ENCODE results near the gene SLC22A13.

Gene SLC22A13

GRCh38 chr3:38266810-38267209 lies 1.2 kb downstream of the SLC22A13 start:
- no peak overlapping the region for H3K4me3 ChIP-seq (ENCODE audit: low read length)
- no peaks in the 10 kb centered on the region for H3K27me3 ChIP-seq (ENCODE audit: control insufficient read depth, insufficient read depth, low read length)
- H3K9me3 ChIP-seq (ENCODE audit: control insufficient read depth, low read depth, low read length), result no peaks in the 10 kb centered on the region
- no peaks in the 10 kb centered on the region for H3K36me3 ChIP-seq (ENCODE audit: control insufficient read depth, low read depth, low read length)
- H3K9ac ChIP-seq (ENCODE audit: low read length), result no peak overlapping the region
- no peak overlapping the region for H3K27ac ChIP-seq (ENCODE audit: low read length)
- H3K4me1 ChIP-seq (ENCODE audit: control insufficient read depth, low read depth, low read length), result peaks cover 12% of the 10 kb centered on the region

GRCh38 chr3:38267662-38268061 lies 2.0 kb downstream of the SLC22A13 start:
- Histone ChIP-seq H3K4me1 (ENCODE audit: control insufficient read depth, low read depth, low read length) (peaks cover 12% of the 10 kb centered on the region), H3K9me3 (ENCODE audit: control insufficient read depth, low read depth, low read length) (no peaks in the 10 kb centered on the region), H3K9ac (ENCODE audit: low read length) (no peak overlapping the region), H3K36me3 (ENCODE audit: control insufficient read depth, low read depth, low read length) (no peaks in the 10 kb centered on the region), H3K27ac (ENCODE audit: low read length) (no peak overlapping the region), H3K4me3 (ENCODE audit: low read length) (no peak overlapping the region), H3K27me3 (ENCODE audit: control insufficient read depth, insufficient read depth, low read length) (no peaks in the 10 kb centered on the region)

GRCh38 chr3:38268087-38268486 lies 2.5 kb downstream of the SLC22A13 start:
- Histone ChIP-seq H3K9ac (ENCODE audit: low read length) (no peak overlapping the region), H3K36me3 (ENCODE audit: control insufficient read depth, low read depth, low read length) (no peaks in the 10 kb centered on the region), H3K27ac (ENCODE audit: low read length) (no peak overlapping the region), H3K27me3 (ENCODE audit: control insufficient read depth, insufficient read depth, low read length) (no peaks in the 10 kb centered on the region), H3K4me3 (ENCODE audit: low read length) (no peak overlapping the region), H3K4me1 (ENCODE audit: control insufficient read depth, low read depth, low read length) (peaks cover 12% of the 10 kb centered on the region), H3K9me3 (ENCODE audit: control insufficient read depth, low read depth, low read length) (no peaks in the 10 kb centered on the region)

DNA sequence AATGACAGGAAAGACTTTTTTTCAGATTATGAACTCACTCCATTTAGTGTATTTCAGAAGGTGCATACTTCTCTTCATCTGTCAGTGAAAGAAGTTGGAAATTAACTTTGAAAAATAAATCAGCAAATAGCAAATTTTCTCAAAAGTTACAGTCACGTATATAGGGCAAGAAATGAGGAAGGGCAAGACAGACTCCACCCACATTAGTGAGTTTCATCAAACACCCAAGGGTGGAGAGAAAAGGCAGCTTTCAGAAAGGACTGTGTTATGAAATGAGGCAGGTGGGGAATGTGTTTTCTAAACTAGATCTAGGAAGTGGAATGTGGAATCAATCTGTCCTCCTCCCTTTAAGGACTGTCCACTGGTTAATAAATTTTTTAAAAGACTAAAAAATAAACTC lies 2.9 kb downstream of the SLC22A13 start:
- Histone ChIP-seq H3K4me3 (ENCODE audit: low read length) (no peak overlapping the region), H3K4me1 (ENCODE audit: control insufficient read depth, low read depth, low read length) (peaks cover 12% of the 10 kb centered on the region), H3K27me3 (ENCODE audit: control insufficient read depth, insufficient read depth, low read length) (no peaks in the 10 kb centered on the region), H3K36me3 (ENCODE audit: control insufficient read depth, low read depth, low read length) (no peaks in the 10 kb centered on the region), H3K9ac (ENCODE audit: low read length) (no peak overlapping the region), H3K9me3 (ENCODE audit: control insufficient read depth, low read depth, low read length) (no peaks in the 10 kb centered on the region), H3K27ac (ENCODE audit: low read length) (no peak overlapping the region)

DNA sequence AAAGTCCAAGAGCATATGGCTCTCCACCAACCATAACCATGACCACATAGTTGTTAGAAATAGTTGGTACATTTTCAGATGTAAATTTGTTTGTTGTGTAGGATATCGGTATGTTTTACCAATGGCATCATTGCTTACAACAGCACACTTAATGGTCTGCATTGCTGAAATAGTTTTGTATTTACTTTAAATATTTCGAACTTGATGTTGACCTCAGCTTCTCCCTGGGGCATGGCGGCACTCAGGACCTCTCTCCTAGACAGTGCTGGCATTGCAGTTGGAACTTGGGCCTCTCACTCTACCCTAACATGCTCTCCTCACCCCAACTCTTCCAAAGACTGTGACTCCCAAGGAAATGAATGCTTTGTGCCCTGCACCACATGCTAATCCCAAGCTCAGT lies 5.0 kb downstream of the SLC22A13 start:
- no peaks in the 10 kb centered on the region for H3K9me3 ChIP-seq (ENCODE audit: control insufficient read depth, low read depth, low read length)
- H3K27ac ChIP-seq (ENCODE audit: low read length), result no peak overlapping the region
- no peak overlapping the region for H3K4me3 ChIP-seq (ENCODE audit: low read length)
- H3K4me1 ChIP-seq (ENCODE audit: control insufficient read depth, low read depth, low read length), result peaks cover 12% of the 10 kb centered on the region
- no peaks in the 10 kb centered on the region for H3K27me3 ChIP-seq (ENCODE audit: control insufficient read depth, insufficient read depth, low read length)
- H3K9ac ChIP-seq (ENCODE audit: low read length), result no peak overlapping the region
- no peaks in the 10 kb centered on the region for H3K36me3 ChIP-seq (ENCODE audit: control insufficient read depth, low read depth, low read length)

- Histone ChIP-seq H3K27ac (ENCODE audit: low read length) (no peak overlapping the region), H3K4me3 (ENCODE audit: low read length) (no peak overlapping the region), H3K4me1 (ENCODE audit: control insufficient read depth, low read depth, low read length) (peaks cover 12% of the 10 kb centered on the region), H3K9me3 (ENCODE audit: control insufficient read depth, low read depth, low read length) (no peaks in the 10 kb centered on the region), H3K36me3 (ENCODE audit: control insufficient read depth, low read depth, low read length) (no peaks in the 10 kb centered on the region), H3K9ac (ENCODE audit: low read length) (no peak overlapping the region), H3K27me3 (ENCODE audit: control insufficient read depth, insufficient read depth, low read length) (no peaks in the 10 kb centered on the region)
Measured at GRCh38 chr3:38271553-38271952, 5.9 kb downstream of the SLC22A13 start.

DNA sequence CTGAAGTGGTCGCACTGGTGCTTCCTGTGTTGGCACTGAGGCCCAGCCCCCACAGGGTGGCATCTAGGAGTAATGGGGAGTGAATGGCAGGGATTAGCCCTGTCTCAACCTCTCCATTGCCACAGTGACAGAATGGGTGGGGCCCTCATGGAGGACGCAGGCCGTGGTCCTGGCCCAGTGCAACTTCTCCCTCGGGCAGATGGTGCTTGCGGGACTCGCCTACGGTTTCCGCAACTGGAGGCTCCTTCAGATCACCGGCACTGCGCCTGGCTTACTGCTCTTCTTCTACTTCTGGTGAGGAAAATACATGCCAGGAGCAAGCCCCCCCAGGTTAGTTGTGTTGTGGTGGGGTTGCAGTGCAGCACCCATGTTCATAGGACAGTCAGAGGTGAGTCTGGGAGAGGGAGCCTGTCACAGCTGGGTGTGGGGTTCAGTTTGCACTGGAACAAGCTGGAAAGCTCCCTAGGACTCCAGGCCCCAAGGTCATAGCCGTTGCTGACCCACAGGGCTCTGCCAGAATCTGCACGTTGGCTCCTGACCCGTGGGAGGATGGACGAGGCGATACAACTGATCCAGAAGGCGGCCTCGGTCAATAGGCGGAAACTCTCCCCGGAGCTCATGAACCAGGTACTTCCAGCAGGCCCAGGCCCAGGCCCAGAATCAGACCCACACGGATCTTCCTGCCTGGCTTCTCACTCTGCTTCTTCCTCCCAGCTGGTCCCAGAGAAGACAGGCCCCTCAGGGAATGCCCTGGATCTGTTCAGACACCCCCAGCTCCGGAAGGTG lies 9.4 kb downstream of the SLC22A13 start:
- no peaks in the 10 kb centered on the region for H3K27me3 ChIP-seq (ENCODE audit: control insufficient read depth, insufficient read depth, low read length)
- H3K27ac ChIP-seq (ENCODE audit: low read length), result no peak overlapping the region
- no peak overlapping the region for H3K9ac ChIP-seq (ENCODE audit: low read length)
- H3K9me3 ChIP-seq (ENCODE audit: control insufficient read depth, low read depth, low read length), result no peaks in the 10 kb centered on the region
- H3K36me3 ChIP-seq (ENCODE audit: control insufficient read depth, low read depth, low read length), result no peaks in the 10 kb centered on the region
- H3K4me3 ChIP-seq (ENCODE audit: low read length), result no peak overlapping the region
- H3K4me1 ChIP-seq (ENCODE audit: control insufficient read depth, low read depth, low read length), result no peaks in the 10 kb centered on the region

DNA sequence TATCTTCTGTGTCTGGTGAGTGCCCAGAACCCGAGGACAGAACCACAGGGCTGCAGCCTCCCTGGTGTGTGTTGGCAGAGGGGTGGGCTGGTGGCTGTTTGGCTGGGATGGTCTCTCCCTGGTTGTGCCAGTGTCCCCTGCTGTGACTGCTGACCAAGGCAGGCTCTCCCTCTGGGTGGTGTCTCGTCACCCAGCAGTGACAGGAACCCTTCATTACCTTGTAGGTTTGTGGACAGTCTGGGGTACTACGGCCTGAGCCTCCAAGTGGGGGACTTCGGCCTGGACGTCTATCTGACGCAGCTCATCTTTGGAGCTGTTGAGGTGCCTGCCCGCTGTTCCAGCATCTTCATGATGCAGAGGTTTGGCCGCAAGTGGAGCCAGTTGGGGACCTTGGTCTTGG lies 10.0 kb downstream of the SLC22A13 start:
- H3K9me3 ChIP-seq (ENCODE audit: control insufficient read depth, low read depth, low read length), result no peaks in the 10 kb centered on the region
- no peaks in the 10 kb centered on the region for H3K36me3 ChIP-seq (ENCODE audit: control insufficient read depth, low read depth, low read length)
- no peaks in the 10 kb centered on the region for H3K4me1 ChIP-seq (ENCODE audit: control insufficient read depth, low read depth, low read length)
- no peak overlapping the region for H3K27ac ChIP-seq (ENCODE audit: low read length)
- H3K4me3 ChIP-seq (ENCODE audit: low read length), result no peak overlapping the region
- H3K27me3 ChIP-seq (ENCODE audit: control insufficient read depth, insufficient read depth, low read length), result no peaks in the 10 kb centered on the region
- H3K9ac ChIP-seq (ENCODE audit: low read length), result no peak overlapping the region

- Histone ChIP-seq H3K4me1 (ENCODE audit: control insufficient read depth, low read depth, low read length) (no peaks in the 10 kb centered on the region), H3K9ac (ENCODE audit: low read length) (no peak overlapping the region), H3K9me3 (ENCODE audit: control insufficient read depth, low read depth, low read length) (no peaks in the 10 kb centered on the region), H3K36me3 (ENCODE audit: control insufficient read depth, low read depth, low read length) (no peaks in the 10 kb centered on the region), H3K4me3 (ENCODE audit: low read length) (no peak overlapping the region), H3K27ac (ENCODE audit: low read length) (no peak overlapping the region), H3K27me3 (ENCODE audit: control insufficient read depth, insufficient read depth, low read length) (no peaks in the 10 kb centered on the region)
Measured at GRCh38 chr3:38276081-38276916, 10.7 kb downstream of the SLC22A13 start.

GRCh38 chr3:38276917-38277630 lies 11.5 kb downstream of the SLC22A13 start:
- Histone ChIP-seq H3K36me3 (ENCODE audit: control insufficient read depth, low read depth, low read length) (no peaks in the 10 kb centered on the region), H3K4me3 (ENCODE audit: low read length) (no peak overlapping the region), H3K4me1 (ENCODE audit: control insufficient read depth, low read depth, low read length) (no peaks in the 10 kb centered on the region), H3K27ac (ENCODE audit: low read length) (no peak overlapping the region), H3K27me3 (ENCODE audit: control insufficient read depth, insufficient read depth, low read length) (no peaks in the 10 kb centered on the region), H3K9me3 (ENCODE audit: control insufficient read depth, low read depth, low read length) (no peaks in the 10 kb centered on the region), H3K9ac (ENCODE audit: low read length) (no peak overlapping the region)

DNA sequence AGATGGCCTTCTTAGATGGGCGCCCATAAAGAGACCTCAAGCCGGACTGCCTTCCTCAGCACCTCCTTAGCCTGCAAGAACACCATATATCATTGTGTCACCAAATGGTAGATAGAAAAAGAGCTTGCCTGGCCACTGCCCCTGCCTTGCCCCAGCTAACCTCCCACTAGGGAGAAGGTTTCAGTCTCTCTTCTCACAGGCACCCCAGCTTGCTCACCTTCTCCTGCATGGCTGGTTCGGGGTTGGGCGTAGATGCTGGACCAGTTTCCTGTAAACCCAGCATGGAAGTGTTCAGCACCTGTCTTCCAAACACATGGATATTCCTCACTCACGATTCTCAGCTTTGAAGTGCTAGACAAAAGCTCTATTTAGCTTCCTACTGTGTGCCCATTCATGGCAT lies 13.2 kb downstream of the SLC22A13 start:
- no peak overlapping the region for H3K4me3 ChIP-seq (ENCODE audit: low read length)
- H3K27ac ChIP-seq (ENCODE audit: low read length), result no peak overlapping the region
- H3K9me3 ChIP-seq (ENCODE audit: control insufficient read depth, low read depth, low read length), result no peaks in the 10 kb centered on the region
- no peaks in the 10 kb centered on the region for H3K4me1 ChIP-seq (ENCODE audit: control insufficient read depth, low read depth, low read length)
- no peak overlapping the region for H3K9ac ChIP-seq (ENCODE audit: low read length)
- no peaks in the 10 kb centered on the region for H3K27me3 ChIP-seq (ENCODE audit: control insufficient read depth, insufficient read depth, low read length)
- H3K36me3 ChIP-seq (ENCODE audit: control insufficient read depth, low read depth, low read length), result no peaks in the 10 kb centered on the region

All from iPS-18a (cell line).